Measurements from ENCODE around the gene MEF2D. TPM values are rescaled to one million over a fixed set of nuclear protein-coding genes. Genes with fewer than 3 reads are reported as not detected.

Gene MEF2D
- total RNA-seq, 1 experiment from 2014 or later = 18.7 TPM

DNA sequence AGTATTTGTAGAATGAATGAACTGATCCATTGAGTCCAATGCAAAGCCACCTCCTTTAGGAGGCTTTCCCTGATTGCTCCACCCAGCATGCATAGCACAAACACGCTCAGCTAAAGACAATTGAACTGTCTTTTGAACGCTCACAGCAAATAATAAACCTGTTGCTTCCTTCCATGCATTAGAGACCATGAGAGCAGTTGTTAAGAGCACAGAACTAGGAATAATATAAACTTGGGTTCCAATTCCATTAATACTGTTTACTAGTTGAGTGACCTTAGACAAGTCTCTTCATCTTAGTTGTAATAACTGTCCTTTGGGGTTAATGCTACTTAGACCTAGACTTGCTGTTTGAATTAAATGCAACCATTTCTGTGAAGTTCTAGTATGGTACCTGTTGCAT lies 5.9 kb upstream of the MEF2D start:
- TF ChIP-seq, protein P1, sequence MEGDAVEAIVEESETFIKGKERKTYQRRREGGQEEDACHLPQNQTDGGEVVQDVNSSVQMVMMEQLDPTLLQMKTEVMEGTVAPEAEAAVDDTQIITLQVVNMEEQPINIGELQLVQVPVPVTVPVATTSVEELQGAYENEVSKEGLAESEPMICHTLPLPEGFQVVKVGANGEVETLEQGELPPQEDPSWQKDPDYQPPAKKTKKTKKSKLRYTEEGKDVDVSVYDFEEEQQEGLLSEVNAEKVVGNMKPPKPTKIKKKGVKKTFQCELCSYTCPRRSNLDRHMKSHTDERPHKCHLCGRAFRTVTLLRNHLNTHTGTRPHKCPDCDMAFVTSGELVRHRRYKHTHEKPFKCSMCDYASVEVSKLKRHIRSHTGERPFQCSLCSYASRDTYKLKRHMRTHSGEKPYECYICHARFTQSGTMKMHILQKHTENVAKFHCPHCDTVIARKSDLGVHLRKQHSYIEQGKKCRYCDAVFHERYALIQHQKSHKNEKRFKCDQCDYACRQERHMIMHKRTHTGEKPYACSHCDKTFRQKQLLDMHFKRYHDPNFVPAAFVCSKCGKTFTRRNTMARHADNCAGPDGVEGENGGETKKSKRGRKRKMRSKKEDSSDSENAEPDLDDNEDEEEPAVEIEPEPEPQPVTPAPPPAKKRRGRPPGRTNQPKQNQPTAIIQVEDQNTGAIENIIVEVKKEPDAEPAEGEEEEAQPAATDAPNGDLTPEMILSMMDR (conservative IDR thresholded peaks at IDR 0.05) = no peak
- H2BK120ac ChIP-seq (ENCODE audit: low read depth, low read length, poor library complexity, severe bottlenecking) = no peak overlapping the region
- H3K14ac ChIP-seq (ENCODE audit: insufficient read depth, low read length) = no peak overlapping the region
- H3T11ph ChIP-seq (ENCODE audit: low read length) = no peak overlapping the region
- H3K27me3 ChIP-seq (ENCODE audit: insufficient read depth, low read length) = no peaks in the 10 kb centered on the region
- Mint-ChIP-seq H3K27ac (no peak overlapping the region), H3K36me3 (ENCODE audit: insufficient read depth in 1 of 3, low read depth in 3 of 3) (no peaks in the 10 kb centered on the region), H3K4me1 (peaks cover 49 to 73% of the 10 kb centered on the region in 2 experiments), H3K9me3 (no peaks in the 10 kb centered on the region), H3K27me3 (ENCODE audit: low read depth) (peaks cover 12% of the 10 kb centered on the region), H3K4me3 (no peak overlapping the region)
- WGBS (ENCODE audit: extremely low coverage, insufficient read length, low lambda C conversion rate) = no CpG with 5 or more reads among the region's 2 CpGs
- no peaks in the 10 kb centered on the region for H3K9me3 ChIP-seq (ENCODE audit: control insufficient read depth, low read depth, low read length)
- H2BK12ac ChIP-seq (ENCODE audit: insufficient read length, low read depth, low read length) = no peak overlapping the region
- H2AK5ac ChIP-seq (ENCODE audit: insufficient read length, low read length) = no peak overlapping the region
- no peak overlapping the region for H3K18ac ChIP-seq (ENCODE audit: insufficient read length, low read depth, low read length)
- H4K91ac ChIP-seq (ENCODE audit: insufficient read length, low read depth, low read length) = no peak overlapping the region
- no peak for DNase-seq
- no peak overlapping the region for H4K8ac ChIP-seq (replicated peaks; ENCODE audit: insufficient read length, low read depth, low read length)
- H2BK5ac ChIP-seq (ENCODE audit: insufficient read length, low read length) = no peak overlapping the region
- H3K9ac ChIP-seq (ENCODE audit: extremely low read depth, insufficient read length, low read length) = no peak overlapping the region
- H2BK20ac ChIP-seq (ENCODE audit: low read depth, low read length, poor library complexity, severe bottlenecking) = no peak overlapping the region
- no peak overlapping the region for H2BK15ac ChIP-seq (ENCODE audit: low read depth, low read length)
- no peak overlapping the region for H3K4me2 ChIP-seq (ENCODE audit: insufficient read depth, insufficient read length, low read length)
- H3K23ac ChIP-seq (ENCODE audit: insufficient read length, low read depth, low read length) = no peak overlapping the region
- no peaks in the 10 kb centered on the region for H3K79me2 ChIP-seq (ENCODE audit: insufficient read depth, low read length)
- H3K23me2 ChIP-seq (ENCODE audit: insufficient read length, low read depth, low read length, poor library complexity, severe bottlenecking) = peaks cover 2% of the 10 kb centered on the region
- no peak overlapping the region for H3K56ac ChIP-seq (ENCODE audit: insufficient read length, low read depth, low read length)
- no peak overlapping the region for H4K5ac ChIP-seq (ENCODE audit: insufficient read length, low read depth, low read length)
- H3K79me1 ChIP-seq (ENCODE audit: insufficient read depth, low read depth, low read length, poor library complexity, severe bottlenecking) = no peaks in the 10 kb centered on the region
- H2AFZ ChIP-seq (ENCODE audit: low read length) = no peak overlapping the region
- H4K20me1 ChIP-seq (ENCODE audit: control insufficient read depth, insufficient read depth, insufficient read length) = no peaks in the 10 kb centered on the region
- peaks cover 15% of the 10 kb centered on the region for H3K4me1 ChIP-seq (ENCODE audit: insufficient read depth, low read length)
- H3K4ac ChIP-seq (ENCODE audit: low read depth, low read length) = no peak overlapping the region
- no peak overlapping the region for H3K27ac ChIP-seq (ENCODE audit: insufficient read length, low read depth, low read length)
